K562 (cell line): Measurements from ENCODE around the gene S100P. TPM values are rescaled to one million over a fixed set of nuclear protein-coding genes. Genes with fewer than 3 reads are reported as not detected.

ENCODE experiments used
- CBX1 ChIP-seq: sonication (generic); IDR thresholded peaks from 2 replicates; pipeline ENCODE4 v1.6.1; 2016; ENCODE audit warnings: antibody characterized with exemption, low read depth, mild to moderate bottlenecking
- CCAR2 ChIP-seq: fragments of 200-400 bp; formaldehyde crosslinking; IDR thresholded peaks from 2 replicates; pipeline ENCODE4 v1.6.1; 2017; ENCODE audit warnings: mild to moderate bottlenecking, low read depth, low read length
- CEBPB ChIP-seq: fragments of 450-650 bp; IDR thresholded peaks from 2 replicates; pipeline ENCODE4 v1.6.1; 2016; ENCODE audit warnings: missing genetic modification characterization, missing compliant biosample characterization
- GTF2F1 ChIP-seq: IDR thresholded peaks from 2 replicates; pipeline ENCODE4 v1.6.1; 2011; ENCODE audit warnings: low read depth, low read length, improper control_type of control experiment
- HLTF ChIP-seq: fragments of 450-650 bp; IDR thresholded peaks from 2 replicates; pipeline ENCODE4 v1.6.1; 2016
- JUN ChIP-seq, 2 experiments: sonication (generic) in 1 of 2; formaldehyde crosslinking in 1 of 2; IDR thresholded peaks; 2 replicates each; pipeline versions ENCODE4 v1.6.1 to v1.8.0; 2012 to 2022; ENCODE audit warnings: borderline replicate concordance in 2 of 2, mild to moderate bottlenecking in 2 of 2, improper control_type of control experiment in 1 of 2, low read depth in 1 of 2, low read length in 1 of 2, missing genetic modification reagents in 1 of 2
- JUNB ChIP-seq: fragments of 450-650 bp; formaldehyde crosslinking; conservative IDR thresholded peaks from 2 replicates; pipeline ENCODE4 v1.4.0; 2020; ENCODE audit warnings: mild to moderate bottlenecking
- MAZ ChIP-seq, 2 experiments: fragments of 450-650 bp in 1 of 2; sonication (generic) in 1 of 2; formaldehyde crosslinking; IDR thresholded peaks in 1 of 2; conservative IDR thresholded peaks in 1 of 2; 2 replicates each; pipeline versions ENCODE4 v1.4.0 to v1.5.0; 2020; ENCODE audit warnings: mild to moderate bottlenecking in 1 of 2, missing genetic modification reagents in 1 of 2
- NFE2 ChIP-seq: IDR thresholded peaks from 2 replicates; pipeline ENCODE4 v1.6.1; 2014; ENCODE audit warnings: antibody characterized with exemption, low read depth
- NR2F6 ChIP-seq: fragments of 450-650 bp; formaldehyde crosslinking; IDR thresholded peaks from 2 replicates; pipeline ENCODE4 v1.4.0; 2020; ENCODE audit warnings: mild to moderate bottlenecking
- PPARD ChIP-seq: fragments of 250-450 bp; sonication (Bioruptor Pico); IDR thresholded peaks from 2 replicates; pipeline ENCODE4 v1.8.0; 2022; ENCODE audit warnings: inconsistent platforms, mild to moderate bottlenecking, moderate library complexity
- SP1 ChIP-seq: sonication (generic); formaldehyde crosslinking; IDR thresholded peaks from 2 replicates; pipeline ENCODE4 v1.8.1; 2022; ENCODE audit warnings: mild to moderate bottlenecking, missing genetic modification reagents
- TARDBP ChIP-seq: fragments of 450-650 bp; IDR thresholded peaks from 2 replicates; pipeline ENCODE4 v1.6.1; 2016
- TRIM28 ChIP-seq: fragments of 450-650 bp; IDR thresholded peaks from 2 replicates; pipeline ENCODE4 v1.6.1; 2017
- XRCC4 ChIP-seq: IDR thresholded peaks from one replicate; pipeline ENCODE4 v1.6.1; 2011; ENCODE audit not compliant: insufficient read depth, insufficient read length; ENCODE audit errors: extremely low read depth
- ZC3H8 ChIP-seq: fragments of 450-650 bp; IDR thresholded peaks from 2 replicates; pipeline ENCODE4 v1.6.1; 2017
- polyA plus RNA-seq, 8 experiments: library from polyadenylated mRNA; depleted of rRNA in 4 of 8; stranded (reverse) in 5 of 8; unstranded in 3 of 8; fragments of >200 nt; fragmentation: Nextera tagmentation in 2 of 8; fragmentation: Illumina TruSeq in 1 of 8; extraction: Ambion mirVana in 2 of 8; extraction: Trizol in 1 of 8; gene quantifications; 2 replicates each; pipeline versions ENCODE4 v1.2.1 to v1.2.3, GENCODE V29; 2011 to 2014; ENCODE audit warnings: inconsistent platforms in 1 of 8, missing spikeins in 1 of 8
- total RNA-seq, 7 experiments: library from RNA; depleted of rRNA in 6 of 7; stranded (reverse); fragments of >200 nt in 6 of 7; fragmentation: Illumina TruSeq in 2 of 7; extraction: Trizol in 2 of 7; gene quantifications; 2 replicates each; pipeline versions ENCODE4 v1.2.1 to v1.2.3, GENCODE V29; 2011 to 2021; ENCODE audit warnings: low replicate concordance in 1 of 7
- TF ChIP-seq, protein P1 (sequence below): IDR thresholded peaks from 2 replicates; pipeline ENCODE4 v1.6.1; 2011; ENCODE audit not compliant: insufficient read length; ENCODE audit errors: extremely low read depth
- TF ChIP-seq, protein P2 (sequence below): fragments of 250-450 bp; sonication (Bioruptor Pico); IDR thresholded peaks from 2 replicates; pipeline ENCODE4 v1.4.0; 2020; ENCODE audit warnings: mild to moderate bottlenecking
- TF ChIP-seq, protein P3 (sequence below): IDR thresholded peaks from 2 replicates; pipeline ENCODE4 v1.6.1; 2011; ENCODE audit warnings: borderline replicate concordance, low read depth, mild to moderate bottlenecking, moderate library complexity, low read length; ENCODE audit not compliant: insufficient read depth, poor library complexity, severe bottlenecking

S100P gene
- total and polyA plus RNA-seq, 9 of the 15 experiments (the other 6 are each of a cell fraction or from before 2014, with no cell fraction given) = 4.1 to 23.8 (median 7.5) TPM

DNA sequence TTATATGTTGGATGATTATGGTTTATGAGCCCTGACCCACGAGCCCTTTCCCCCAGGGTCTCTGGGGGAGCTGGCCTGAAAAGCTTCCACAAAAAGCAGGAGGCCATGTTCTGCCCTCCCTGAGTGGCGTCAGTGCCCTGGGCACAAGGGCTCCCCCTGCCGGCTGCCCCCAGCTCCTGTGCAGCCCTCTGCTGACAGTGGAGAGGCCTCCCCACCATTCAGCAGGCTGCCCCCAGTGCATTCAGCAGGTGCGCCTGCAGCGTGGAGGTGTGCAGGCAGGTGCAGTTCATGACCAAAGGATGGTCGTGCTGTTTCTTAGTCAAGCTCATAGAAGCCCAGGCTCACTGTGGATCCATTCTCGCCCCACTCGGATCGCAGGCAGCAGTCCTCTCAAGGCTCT, 12.5 kb upstream of the S100P start (continued):
- no peak for TF ChIP-seq HLTF
- TF ChIP-seq, protein P1, sequence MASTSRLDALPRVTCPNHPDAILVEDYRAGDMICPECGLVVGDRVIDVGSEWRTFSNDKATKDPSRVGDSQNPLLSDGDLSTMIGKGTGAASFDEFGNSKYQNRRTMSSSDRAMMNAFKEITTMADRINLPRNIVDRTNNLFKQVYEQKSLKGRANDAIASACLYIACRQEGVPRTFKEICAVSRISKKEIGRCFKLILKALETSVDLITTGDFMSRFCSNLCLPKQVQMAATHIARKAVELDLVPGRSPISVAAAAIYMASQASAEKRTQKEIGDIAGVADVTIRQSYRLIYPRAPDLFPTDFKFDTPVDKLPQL = no peak
- TF ChIP-seq MAZ (CRISPR knock-in tag; conservative IDR thresholded peaks at IDR 0.05 in 1 of 2, IDR thresholded peaks at IDR 0.05 in 1 of 2) = peak in 1 of 2 experiments; percentile 52; a peak in 1 of 4 replicates
- no peak for TF ChIP-seq JUNB (CRISPR knock-in tag)
- TF ChIP-seq NR2F6 (CRISPR knock-in tag) = no peak
- no peak for TF ChIP-seq TRIM28
- no peak for TF ChIP-seq CBX1
- TF ChIP-seq SP1 = 0 out of 2 replicates have a peak, but pooled peaks have one; percentile 25
- TF ChIP-seq ZC3H8 = no peak
- TF ChIP-seq CEBPB = no peak
- no peak for TF ChIP-seq GTF2F1
- TF ChIP-seq NFE2 = no peak
- TF ChIP-seq XRCC4 = no peak
- TF ChIP-seq, protein P2, sequence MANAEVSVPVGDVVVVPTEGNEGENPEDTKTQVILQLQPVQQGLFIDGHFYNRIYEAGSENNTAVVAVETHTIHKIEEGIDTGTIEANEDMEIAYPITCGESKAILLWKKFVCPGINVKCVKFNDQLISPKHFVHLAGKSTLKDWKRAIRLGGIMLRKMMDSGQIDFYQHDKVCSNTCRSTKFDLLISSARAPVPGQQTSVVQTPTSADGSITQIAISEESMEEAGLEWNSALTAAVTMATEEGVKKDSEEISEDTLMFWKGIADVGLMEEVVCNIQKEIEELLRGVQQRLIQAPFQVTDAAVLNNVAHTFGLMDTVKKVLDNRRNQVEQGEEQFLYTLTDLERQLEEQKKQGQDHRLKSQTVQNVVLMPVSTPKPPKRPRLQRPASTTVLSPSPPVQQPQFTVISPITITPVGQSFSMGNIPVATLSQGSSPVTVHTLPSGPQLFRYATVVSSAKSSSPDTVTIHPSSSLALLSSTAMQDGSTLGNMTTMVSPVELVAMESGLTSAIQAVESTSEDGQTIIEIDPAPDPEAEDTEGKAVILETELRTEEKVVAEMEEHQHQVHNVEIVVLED (CRISPR knock-in tag) = no peak
- TF ChIP-seq PPARD (CRISPR knock-in tag) = no peak
- TF ChIP-seq, protein P3, sequence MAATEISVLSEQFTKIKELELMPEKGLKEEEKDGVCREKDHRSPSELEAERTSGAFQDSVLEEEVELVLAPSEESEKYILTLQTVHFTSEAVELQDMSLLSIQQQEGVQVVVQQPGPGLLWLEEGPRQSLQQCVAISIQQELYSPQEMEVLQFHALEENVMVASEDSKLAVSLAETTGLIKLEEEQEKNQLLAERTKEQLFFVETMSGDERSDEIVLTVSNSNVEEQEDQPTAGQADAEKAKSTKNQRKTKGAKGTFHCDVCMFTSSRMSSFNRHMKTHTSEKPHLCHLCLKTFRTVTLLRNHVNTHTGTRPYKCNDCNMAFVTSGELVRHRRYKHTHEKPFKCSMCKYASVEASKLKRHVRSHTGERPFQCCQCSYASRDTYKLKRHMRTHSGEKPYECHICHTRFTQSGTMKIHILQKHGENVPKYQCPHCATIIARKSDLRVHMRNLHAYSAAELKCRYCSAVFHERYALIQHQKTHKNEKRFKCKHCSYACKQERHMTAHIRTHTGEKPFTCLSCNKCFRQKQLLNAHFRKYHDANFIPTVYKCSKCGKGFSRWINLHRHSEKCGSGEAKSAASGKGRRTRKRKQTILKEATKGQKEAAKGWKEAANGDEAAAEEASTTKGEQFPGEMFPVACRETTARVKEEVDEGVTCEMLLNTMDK = peak; percentile 67
- TF ChIP-seq CCAR2 = no peak
- TF ChIP-seq JUN (IDR thresholded peaks at IDR 0.05; ENCODE audit: borderline replicate concordance, low read depth, low read length) = 0 out of 2 replicates have a peak, but pooled peaks have one; percentile 24
- no peak for TF ChIP-seq JUN (CRISPR knock-in tag; IDR thresholded peaks at IDR 0.05; ENCODE audit: borderline replicate concordance)
- TF ChIP-seq TARDBP = no peak
